HEK293T (cell line): ENCODE data around the gene SP1.

Experiments used
- ARNT ChIP-seq: fragments of 450-650 bp; IDR thresholded peaks from 2 replicates; pipeline ENCODE4 v1.6.1; 2017; ENCODE audit warnings: mild to moderate bottlenecking
- L3MBTL2 ChIP-seq: fragments of 450-650 bp; conservative IDR thresholded peaks from 2 replicates; pipeline ENCODE4 v1.6.1; 2016; ENCODE audit warnings: mild to moderate bottlenecking
- SUZ12 ChIP-seq: fragments of 450-650 bp; IDR thresholded peaks from 2 replicates; pipeline ENCODE4 v1.6.1; 2016; ENCODE audit warnings: mild to moderate bottlenecking

DNA sequence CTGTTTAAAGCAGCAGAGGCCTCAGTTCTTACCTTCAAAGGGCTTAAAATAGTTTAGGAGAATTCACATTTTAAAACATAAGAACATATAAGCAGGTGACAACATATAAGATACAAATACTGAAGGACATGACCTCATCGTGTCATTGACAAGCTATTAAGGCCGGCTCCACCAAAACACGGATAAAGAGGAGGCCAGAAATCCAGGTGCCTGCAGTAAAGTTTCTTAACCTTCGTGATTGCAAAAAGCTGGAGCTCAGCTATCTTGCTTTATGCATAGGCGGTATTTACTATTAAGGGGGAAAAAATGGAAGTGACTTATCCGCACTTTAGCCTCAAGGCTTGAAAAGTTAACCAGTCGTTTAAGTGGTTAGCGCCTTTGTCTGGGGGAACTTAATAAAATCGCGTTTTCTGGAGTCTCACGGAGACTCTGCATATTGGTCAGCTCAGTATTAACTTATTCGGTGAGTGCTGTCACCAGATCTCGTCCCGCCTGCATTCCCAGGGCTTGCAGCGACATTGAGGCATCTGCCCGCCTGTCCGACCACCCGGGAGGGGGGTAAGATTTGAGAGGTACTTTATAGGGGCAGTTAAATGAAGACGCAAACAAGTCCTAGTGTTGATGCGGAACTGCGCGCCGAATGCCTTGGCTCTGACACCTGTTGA is 1.1 kb upstream of the SP1 start:
- TF ChIP-seq SUZ12, result no peak
- TF ChIP-seq L3MBTL2, result peak; percentile 92; the same call in 1 of the 2 replicates
- no peak for TF ChIP-seq ARNT
